Measurements from ENCODE around the gene CAPZB.

GRCh38 chr1:19444296-19445021 is 40.9 kb downstream of the CAPZB start:
- no peak for TF ChIP-seq CTCF (IDR thresholded peaks at IDR 0.05)
- no peak for TF ChIP-seq POLR2A (IDR thresholded peaks at IDR 0.05)
